GM19395 (cell line): ENCODE results near the gene PREB.

Experiments used
- ATAC-seq: cut with Tn5 transposase; IDR thresholded peaks from one replicate; pipeline ENCODE4 v1.9.1; 2021; ENCODE audit warnings: mild to moderate bottlenecking, moderate library complexity; ENCODE audit not compliant: unreplicated experiment

PREB gene

DNA sequence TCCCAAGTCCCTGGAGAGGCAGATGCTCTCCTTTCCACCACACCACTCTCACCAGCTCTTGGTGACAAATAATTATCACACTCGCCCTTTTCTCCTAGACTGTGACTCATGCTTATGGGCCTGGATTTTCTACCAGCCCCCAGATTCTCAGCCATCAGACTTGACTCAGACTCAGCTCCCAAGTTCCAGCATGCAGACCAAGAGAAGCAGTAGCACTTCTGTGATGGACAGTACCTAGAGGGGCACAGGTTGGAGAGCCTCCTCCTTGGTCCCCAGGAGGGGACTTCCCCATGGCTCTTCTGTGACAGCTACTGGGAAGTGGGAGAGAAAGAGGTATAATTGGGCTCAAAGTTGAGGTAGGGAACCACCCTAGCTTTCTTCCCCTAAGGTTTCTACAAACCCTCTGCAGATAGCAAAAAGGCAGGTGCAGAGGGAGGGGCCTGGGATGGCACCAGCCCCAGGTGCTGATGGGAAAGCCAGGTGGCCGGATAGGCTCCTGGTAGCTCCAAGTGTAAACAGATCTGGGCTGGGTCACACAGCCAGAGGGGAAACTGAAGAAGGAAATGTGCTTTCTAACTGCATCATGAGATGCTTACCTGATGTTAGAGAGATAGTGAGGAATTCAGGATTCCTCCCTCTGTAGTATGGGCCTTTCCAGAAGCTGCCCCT lies 18.5 kb upstream of the PREB start:
- ATAC-seq: no peak

GRCh38 chr2:27152102-27152795 lies 17.8 kb upstream of the PREB start:
- ATAC-seq: no peak

DNA sequence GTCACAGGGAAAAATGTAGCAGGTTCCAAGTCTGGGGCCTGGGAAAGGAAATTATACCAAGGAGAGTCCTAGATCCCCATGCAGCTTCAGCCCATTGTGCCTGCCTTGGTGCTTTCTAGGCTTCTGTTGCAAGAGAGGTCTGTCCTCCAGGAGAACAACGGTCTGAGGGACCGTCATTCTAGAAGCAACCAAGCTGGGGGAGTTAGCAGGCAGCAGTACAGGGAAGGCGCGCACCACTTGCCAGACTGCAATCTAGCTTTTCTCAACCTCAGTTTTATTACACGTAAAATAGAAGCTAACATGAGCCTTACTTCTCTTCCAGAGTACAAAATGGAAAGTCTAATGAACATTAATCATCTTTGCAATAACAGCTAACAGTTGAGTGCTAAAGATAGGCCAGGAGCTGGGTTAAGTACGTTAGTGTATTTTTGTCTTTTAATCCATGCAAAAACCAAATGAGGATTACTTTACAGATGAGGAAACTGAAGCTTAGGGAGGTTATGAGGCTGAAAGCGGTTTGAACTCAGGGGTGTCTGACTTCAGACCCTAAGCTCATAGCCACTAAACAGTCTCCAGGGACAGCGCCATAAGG lies 16.3 kb upstream of the PREB start:
- no peak for ATAC-seq

GRCh38 chr2:27149570-27150405 lies 15.4 kb upstream of the PREB start:
- ATAC-seq: no peak

- ATAC-seq: no peak
These were observed 14.5 kb upstream of the PREB start, which contains the start of gene TCF23 for GRCh38 chr2:27148801-27149439. Gene TCF23 (plus strand): TSS chr2:27149004. CDS start chr2:27149134, 130 bp downstream.

- ATAC-seq: no peak
These were observed 13.5 kb upstream of the PREB start for GRCh38 chr2:27147935-27148334.

GRCh38 chr2:27145682-27146081 lies 11.2 kb upstream of the PREB start:
- ATAC-seq: no peak

DNA sequence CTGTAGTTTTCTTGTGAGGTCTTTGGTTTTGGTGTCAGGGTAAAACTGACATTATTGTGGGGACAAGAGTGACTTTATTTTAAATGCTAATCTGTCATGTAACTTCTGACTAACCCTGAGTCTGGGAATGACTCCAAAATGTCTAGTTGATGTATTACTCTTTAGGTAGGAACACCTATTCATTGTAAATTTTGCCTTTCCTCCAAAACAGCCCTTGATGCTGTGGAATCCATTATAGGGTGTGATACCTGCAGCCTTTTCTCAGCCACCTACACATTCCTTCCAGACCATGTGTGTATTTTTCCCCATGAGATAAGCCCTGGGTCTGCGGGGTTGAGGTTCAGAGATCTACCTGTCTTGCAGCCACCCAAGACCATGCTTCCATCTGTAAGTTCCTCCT lies 8.8 kb upstream of the PREB start:
- no peak for ATAC-seq

- ATAC-seq: no peak
These were observed 4.9 kb upstream of the PREB start, which contains the start of gene PRR30 for GRCh38 chr2:27139310-27139709. Gene PRR30 (minus strand): TSS chr2:27139410. CDS start chr2:27138329, 1,081 bp downstream.

DNA sequence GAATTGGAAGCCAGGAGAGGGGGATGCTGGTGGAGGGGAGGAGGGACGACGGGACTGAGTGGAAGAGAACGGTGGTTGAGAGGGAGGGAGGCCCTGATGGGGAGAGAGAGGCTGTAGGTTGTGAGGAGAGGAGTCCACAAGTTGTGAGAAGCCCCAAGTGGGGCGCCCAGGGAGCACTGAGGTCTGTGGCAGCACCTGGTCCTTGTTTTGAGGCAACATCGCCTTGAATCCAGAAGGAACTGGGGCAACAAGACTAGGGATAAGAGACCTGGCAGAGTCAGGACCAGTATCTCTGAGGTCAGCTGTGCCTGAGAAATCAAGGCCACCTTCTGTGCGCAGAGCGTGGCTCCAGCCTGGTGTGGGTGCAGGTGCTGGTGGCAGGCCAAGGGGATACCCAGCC lies 3.7 kb upstream of the PREB start:
- ATAC-seq: no peak

DNA sequence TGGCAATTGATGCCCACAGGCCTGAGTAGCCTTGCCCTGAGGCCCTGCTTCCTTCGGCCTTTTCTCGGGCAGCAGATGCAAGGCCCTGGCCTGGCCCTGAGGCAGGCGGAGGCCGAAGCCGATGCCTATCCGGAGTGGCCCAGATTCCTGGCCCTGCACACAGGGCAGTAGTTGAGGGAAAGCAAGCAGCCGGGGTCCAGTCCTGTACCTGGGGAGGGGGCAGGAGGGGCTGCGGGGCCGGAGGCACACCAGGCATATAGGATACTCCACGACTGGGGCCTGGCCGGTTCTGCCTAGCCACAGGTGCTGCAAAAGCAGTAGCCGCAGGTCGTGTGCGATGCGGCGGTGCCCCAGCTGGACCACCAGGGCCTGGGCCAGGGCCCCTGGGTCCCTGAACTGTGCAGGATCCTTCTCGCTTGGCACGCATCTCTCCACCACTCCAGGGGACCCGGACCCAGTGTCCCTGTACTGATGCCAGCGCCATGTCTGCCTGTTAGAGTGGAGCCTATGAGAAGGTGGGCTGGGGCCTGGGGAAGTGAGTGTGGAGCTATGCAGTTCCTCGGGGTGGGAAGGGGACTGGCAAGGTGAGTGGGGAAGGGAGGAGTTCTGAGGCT lies 3.0 kb upstream of the PREB start:
- ATAC-seq: no peak

GRCh38 chr2:27136751-27137150 lies 2.3 kb upstream of the PREB start:
- ATAC-seq: no peak

- no peak for ATAC-seq
These were observed 1.1 kb upstream of the PREB start for GRCh38 chr2:27135478-27135955.

DNA sequence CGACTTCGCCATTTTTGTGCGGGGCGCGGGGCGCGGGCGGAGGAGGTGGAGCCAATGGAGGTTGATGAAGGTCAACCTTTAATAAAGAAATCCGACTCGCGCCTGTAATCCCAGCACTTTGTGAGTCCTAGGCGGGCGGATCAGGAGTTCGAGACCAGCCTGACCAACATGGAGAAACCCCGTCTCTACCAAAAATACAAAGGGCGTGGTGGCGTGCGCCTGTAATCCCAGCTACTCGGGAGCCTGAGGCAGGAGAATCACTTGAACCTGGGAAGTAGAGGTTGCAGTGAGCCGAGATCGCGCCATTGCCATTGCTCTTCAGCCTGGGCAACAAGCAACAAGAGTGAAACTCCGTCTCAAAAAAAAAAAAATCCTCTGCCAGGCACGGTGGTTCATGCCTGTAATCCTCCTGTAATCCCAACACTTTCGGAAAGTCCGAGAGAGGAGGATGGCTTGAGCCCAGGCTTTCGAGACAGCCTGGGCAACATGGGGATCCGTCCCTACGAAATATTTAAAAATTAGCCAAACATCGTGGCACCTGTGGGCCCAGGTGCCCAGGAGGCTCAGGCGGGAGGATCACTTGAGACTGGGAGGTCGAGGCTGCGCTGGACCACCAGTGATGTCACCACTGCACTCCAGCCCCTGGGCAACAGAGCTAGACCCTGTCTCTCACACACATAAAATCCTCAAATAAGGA lies 493 bp upstream of the PREB start:
- no peak for ATAC-seq

GRCh38 chr2:27133195-27133875 lies 1.1 kb downstream of the PREB start:
- no peak for ATAC-seq

DNA sequence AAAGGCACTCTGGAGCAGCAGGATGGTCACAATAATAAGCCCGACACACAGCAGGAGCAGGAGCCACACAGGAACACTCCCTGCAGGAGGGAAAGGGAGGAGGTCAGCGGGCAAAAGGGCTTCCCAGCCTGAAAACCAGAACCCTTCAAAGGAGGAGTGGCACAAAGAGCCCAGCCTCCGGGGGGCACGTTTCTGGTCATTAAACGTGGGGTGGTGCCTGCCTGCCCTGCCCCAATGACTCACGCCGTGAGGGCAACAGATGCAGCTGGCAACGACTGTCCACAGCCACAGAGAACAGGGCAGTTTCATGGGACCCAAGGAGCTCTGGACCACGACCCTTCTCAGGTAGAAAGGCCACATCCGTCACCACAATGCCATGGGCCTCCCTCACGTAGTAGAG lies 3.0 kb downstream of the PREB start:
- no peak for ATAC-seq

GRCh38 chr2:27130396-27130795 lies 4.0 kb downstream of the PREB start:
- ATAC-seq: no peak

DNA sequence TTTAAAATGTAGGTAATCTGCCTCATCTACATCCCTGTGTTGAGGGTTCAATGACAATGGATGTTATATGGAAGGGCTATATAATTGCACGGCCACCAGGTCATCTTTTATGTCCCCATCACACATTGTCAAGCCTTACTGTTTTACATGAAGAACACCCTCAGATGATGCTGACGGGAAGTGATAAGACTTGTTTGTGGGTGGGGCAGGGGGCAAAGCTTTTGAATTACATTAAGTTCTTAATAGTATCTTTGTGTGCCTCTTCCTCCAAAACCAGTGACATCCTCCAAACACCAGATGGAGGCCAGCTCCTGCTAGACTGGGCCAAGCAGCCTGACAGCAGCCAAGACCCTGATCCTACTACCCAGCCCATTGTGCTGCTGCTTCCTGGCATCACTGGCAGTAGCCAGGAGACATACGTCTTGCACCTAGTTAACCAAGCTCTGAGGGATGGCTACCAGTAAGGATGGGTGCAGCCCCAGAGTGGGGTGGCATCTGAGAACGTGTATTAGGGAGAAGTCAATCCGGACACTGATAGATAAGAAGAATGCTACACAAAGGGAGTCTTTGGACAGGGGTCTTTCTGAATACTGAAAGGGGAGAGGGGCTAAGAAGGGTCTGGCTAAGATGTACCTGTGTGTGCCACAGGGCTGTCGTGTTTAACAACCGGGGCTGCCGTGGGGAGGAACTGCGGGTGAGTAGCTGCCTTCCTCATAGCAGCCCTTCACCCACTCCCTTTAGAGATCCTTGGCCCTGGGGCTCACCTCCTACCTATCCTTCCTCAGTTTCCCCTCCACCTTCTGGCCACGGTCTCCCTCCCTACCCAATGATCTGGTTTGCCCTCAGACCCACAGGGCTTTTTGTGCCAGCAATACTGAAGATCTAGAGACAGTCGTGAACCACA lies 5.5 kb downstream of the PREB start:
- no peak for ATAC-seq
